Uterus (tissue), 2 donors: ENCODE data around the gene TOM1L1.

ENCODE experiments used
- CTCF ChIP-seq, 4 experiments: fragments of 200-600 bp in 2 of 4; fragments of 450-650 bp in 2 of 4; sonication (generic) in 2 of 4; IDR thresholded peaks; one replicate each; pipeline ENCODE4 v1.5.1; 2016 to 2019; ENCODE audit warnings: antibody characterized with exemption in 4 of 4, mild to moderate bottlenecking in 2 of 4, moderate library complexity in 1 of 4
- POLR2A ChIP-seq, 2 donors: fragments of 450-650 bp; IDR thresholded peaks; one replicate each; pipeline ENCODE4 v1.6.1; 2016; ENCODE audit warnings: antibody characterized with exemption in 2 of 2, mild to moderate bottlenecking in 1 of 2, moderate library complexity in 1 of 2

- TF ChIP-seq CTCF (IDR thresholded peaks at IDR 0.05) (no peak), POLR2A (IDR thresholded peaks at IDR 0.05) (peak in 1 of 2 donors; percentile 27)
Measured at GRCh38 chr17:54900457-54901229, at the start of gene TOM1L1.
